ENCODE data around the gene GFAP. TPM values are rescaled to one million over a fixed set of nuclear protein-coding genes. Genes with fewer than 3 reads are reported as not detected.

The GFAP gene
- polyA plus RNA-seq, 3 donors, result 0.03 to 0.33 (median 0.18) TPM

DNA sequence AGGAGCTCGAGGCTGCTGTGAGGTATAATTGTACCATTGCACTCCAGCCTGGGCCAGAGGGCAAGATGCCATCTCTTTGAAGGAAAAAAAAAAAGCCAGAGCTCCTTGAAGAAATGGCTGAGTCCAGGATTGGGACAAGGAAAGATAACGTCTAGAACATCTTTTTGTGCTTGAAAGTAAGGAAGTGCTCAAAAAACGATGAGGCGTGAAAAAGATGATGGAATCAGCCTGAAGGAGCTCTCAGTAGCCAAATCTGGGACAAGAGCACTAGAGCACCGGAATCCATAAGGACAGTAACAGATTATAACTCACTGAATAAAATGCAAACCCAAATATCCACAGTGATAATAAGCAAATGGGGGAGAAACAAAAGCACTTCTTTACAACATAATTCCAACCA, 38.2 kb downstream of the GFAP start:
- Mint-ChIP-seq H3K9me3 (no peaks in the 10 kb centered on the region), H3K4me1 (no peaks in the 10 kb centered on the region), H3K27me3 (ENCODE audit: low read depth in 3 of 3) (no peaks in the 10 kb centered on the region), H3K36me3 (peaks cover 79 to 96% of the 10 kb centered on the region in 2 donors), H3K27ac (no peak overlapping the region), H3K4me3 (no peak overlapping the region)
- no peak overlapping the region for H3K4me2 ChIP-seq (replicated peaks; ENCODE audit: extremely low read depth, low read length, poor library complexity, severe bottlenecking)
- no peak for DNase-seq
- no peaks in the 10 kb centered on the region for H3K4me1 ChIP-seq (ENCODE audit: control insufficient read depth in 1 of 2, insufficient read depth in 2 of 2, low read length in 2 of 2)
- WGBS (ENCODE audit: insufficient coverage), result 95% methylated on average over 4 of the region's 5 CpGs
- no peak overlapping the region for H3K9ac ChIP-seq (ENCODE audit: insufficient read depth, low read length, poor library complexity, severe bottlenecking)
- H3K4me3 ChIP-seq (replicated peaks in 1 of 3; ENCODE audit: low read depth in 2 of 3, low read length in 3 of 3), result no peak overlapping the region
- no peaks in the 10 kb centered on the region for H3K27me3 ChIP-seq (ENCODE audit: control insufficient read depth in 2 of 2, insufficient read depth in 2 of 2, low read length in 2 of 2)
- TF ChIP-seq, protein P1, sequence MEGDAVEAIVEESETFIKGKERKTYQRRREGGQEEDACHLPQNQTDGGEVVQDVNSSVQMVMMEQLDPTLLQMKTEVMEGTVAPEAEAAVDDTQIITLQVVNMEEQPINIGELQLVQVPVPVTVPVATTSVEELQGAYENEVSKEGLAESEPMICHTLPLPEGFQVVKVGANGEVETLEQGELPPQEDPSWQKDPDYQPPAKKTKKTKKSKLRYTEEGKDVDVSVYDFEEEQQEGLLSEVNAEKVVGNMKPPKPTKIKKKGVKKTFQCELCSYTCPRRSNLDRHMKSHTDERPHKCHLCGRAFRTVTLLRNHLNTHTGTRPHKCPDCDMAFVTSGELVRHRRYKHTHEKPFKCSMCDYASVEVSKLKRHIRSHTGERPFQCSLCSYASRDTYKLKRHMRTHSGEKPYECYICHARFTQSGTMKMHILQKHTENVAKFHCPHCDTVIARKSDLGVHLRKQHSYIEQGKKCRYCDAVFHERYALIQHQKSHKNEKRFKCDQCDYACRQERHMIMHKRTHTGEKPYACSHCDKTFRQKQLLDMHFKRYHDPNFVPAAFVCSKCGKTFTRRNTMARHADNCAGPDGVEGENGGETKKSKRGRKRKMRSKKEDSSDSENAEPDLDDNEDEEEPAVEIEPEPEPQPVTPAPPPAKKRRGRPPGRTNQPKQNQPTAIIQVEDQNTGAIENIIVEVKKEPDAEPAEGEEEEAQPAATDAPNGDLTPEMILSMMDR (IDR thresholded peaks at IDR 0.05), result no peak
- peaks cover 17% of the 10 kb centered on the region for H4K20me1 ChIP-seq (ENCODE audit: insufficient read depth, low read length)
- H2AFZ ChIP-seq (ENCODE audit: insufficient read depth, low read depth, low read length, poor library complexity, severe bottlenecking), result no peak overlapping the region
- no peaks in the 10 kb centered on the region for H3K79me2 ChIP-seq (ENCODE audit: insufficient read depth, low read length)
- no peaks in the 10 kb centered on the region for H3K9me3 ChIP-seq (replicated peaks in 1 of 2; ENCODE audit: control insufficient read depth in 1 of 2, insufficient read depth in 1 of 2, low read length in 2 of 2)
- H3K27ac ChIP-seq (ENCODE audit: low read depth in 1 of 2, low read length in 2 of 2), result no peak overlapping the region
- H3K36me3 ChIP-seq (replicated peaks in 1 of 2; ENCODE audit: control insufficient read depth in 1 of 2, insufficient read depth in 2 of 2, low read length in 2 of 2), result peaks cover 87 to 97% of the 10 kb centered on the region in 2 donors
- intact Hi-C loops (cut with micrococcal nuclease), result no loop called here

DNA sequence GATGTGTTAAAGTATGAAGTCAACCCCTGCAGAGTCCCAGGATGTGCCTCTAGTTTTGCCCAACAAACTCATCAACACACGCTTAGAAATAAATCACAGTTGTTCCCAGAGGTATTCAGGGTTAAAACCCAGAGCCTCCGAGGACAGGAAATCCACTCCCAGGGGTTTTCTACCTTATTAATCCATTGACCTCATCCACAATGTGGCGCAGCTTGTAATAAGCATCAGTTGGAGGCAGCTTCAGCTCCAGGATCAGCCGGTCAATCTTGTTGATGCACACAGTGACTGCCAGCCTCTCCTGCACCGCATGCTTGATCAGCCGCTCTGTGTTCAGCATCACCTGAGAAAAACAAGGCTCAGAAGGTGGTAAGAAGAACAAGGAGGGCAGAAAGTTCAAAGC, 39.5 kb downstream of the GFAP start:
- H3K27ac ChIP-seq (ENCODE audit: low read depth in 1 of 2, low read length in 2 of 2), result no peak overlapping the region
- TF ChIP-seq, protein P1 (IDR thresholded peaks at IDR 0.05), result no peak
- H3K4me2 ChIP-seq (replicated peaks; ENCODE audit: extremely low read depth, low read length, poor library complexity, severe bottlenecking), result no peak overlapping the region
- H2AFZ ChIP-seq (ENCODE audit: insufficient read depth, low read depth, low read length, poor library complexity, severe bottlenecking), result no peak overlapping the region
- peaks cover 85 to 97% of the 10 kb centered on the region in 2 donors for H3K36me3 ChIP-seq (replicated peaks in 1 of 2; ENCODE audit: control insufficient read depth in 1 of 2, insufficient read depth in 2 of 2, low read length in 2 of 2)
- no peak for DNase-seq
- H3K4me1 ChIP-seq (ENCODE audit: control insufficient read depth in 1 of 2, insufficient read depth in 2 of 2, low read length in 2 of 2), result no peaks in the 10 kb centered on the region
- H3K9me3 ChIP-seq (replicated peaks in 1 of 2; ENCODE audit: control insufficient read depth in 1 of 2, insufficient read depth in 1 of 2, low read length in 2 of 2), result no peaks in the 10 kb centered on the region
- Mint-ChIP-seq H3K27me3 (ENCODE audit: low read depth in 3 of 3) (no peaks in the 10 kb centered on the region), H3K36me3 (peaks cover 75 to 96% of the 10 kb centered on the region in 2 donors), H3K27ac (no peak overlapping the region), H3K9me3 (no peaks in the 10 kb centered on the region), H3K4me3 (no peak overlapping the region), H3K4me1 (no peaks in the 10 kb centered on the region)
- no peak overlapping the region for H3K4me3 ChIP-seq (replicated peaks in 1 of 3; ENCODE audit: low read depth in 2 of 3, low read length in 3 of 3)
- H3K9ac ChIP-seq (ENCODE audit: insufficient read depth, low read length, poor library complexity, severe bottlenecking), result no peak overlapping the region
- H4K20me1 ChIP-seq (ENCODE audit: insufficient read depth, low read length), result peaks cover 17% of the 10 kb centered on the region
- H3K79me2 ChIP-seq (ENCODE audit: insufficient read depth, low read length), result no peaks in the 10 kb centered on the region
- WGBS (ENCODE audit: insufficient coverage), result 96% methylated on average over 4 of the region's 6 CpGs
- no peaks in the 10 kb centered on the region for H3K27me3 ChIP-seq (ENCODE audit: control insufficient read depth in 2 of 2, insufficient read depth in 2 of 2, low read length in 2 of 2)
- intact Hi-C loops (cut with micrococcal nuclease), result no loop called here
